HUES48 (cell line): ENCODE data around the gene DTX2.
A peak's percentile ranks its signal among the peaks of the same experiment; 100 is the strongest.
"Not testable (repeated sequence)": the region's sequence is repeated elsewhere in the genome, so short reads cannot be mapped to it uniquely, and the experiment has no call there.

Source experiments
- H3K27ac ChIP-seq: one replicate; pipeline ENCODE4 v1.7.0; 2013; ENCODE audit warnings: low read depth, low read length, inconsistent platforms
- H3K27me3 ChIP-seq: 2 replicates; pipeline ENCODE4 v1.6.1; 2013; ENCODE audit warnings: mild to moderate bottlenecking, low read length; ENCODE audit not compliant: control insufficient read depth, insufficient read depth
- H3K36me3 ChIP-seq: 2 replicates; pipeline ENCODE4 v1.6.1; 2013; ENCODE audit warnings: low read length; ENCODE audit not compliant: control insufficient read depth, insufficient read depth
- H3K4me1 ChIP-seq: 2 replicates; pipeline ENCODE4 v1.6.1; 2013; ENCODE audit warnings: mild to moderate bottlenecking, low read length; ENCODE audit not compliant: control insufficient read depth, insufficient read depth
- H3K4me3 ChIP-seq: 2 replicates; pipeline ENCODE4 v1.5.1; 2013; ENCODE audit warnings: mild to moderate bottlenecking, low read depth, low read length
- H3K9ac ChIP-seq: 2 replicates; pipeline ENCODE4 v1.6.1; 2013; ENCODE audit warnings: mild to moderate bottlenecking, low read depth, low read length, moderate library complexity
- H3K9me3 ChIP-seq: 2 replicates; pipeline ENCODE4 v1.6.1; 2013; ENCODE audit warnings: low read length; ENCODE audit not compliant: control insufficient read depth, insufficient read depth

DTX2 gene

GRCh38 chr7:76445577-76446008 lies 15.9 kb upstream of the DTX2 start:
- not testable (repeated sequence) for H3K4me3 ChIP-seq, H3K36me3 ChIP-seq, H3K9ac ChIP-seq, H3K27me3 ChIP-seq, H3K9me3 ChIP-seq, H3K4me1 ChIP-seq
- peak overlapping the region; percentile 65 for H3K27ac ChIP-seq

GRCh38 chr7:76457017-76457416 lies 4.5 kb upstream of the DTX2 start:
- H3K9ac ChIP-seq, H3K4me3 ChIP-seq, H3K36me3 ChIP-seq, H3K27me3 ChIP-seq, H3K9me3 ChIP-seq, H3K27ac ChIP-seq, H3K4me1 ChIP-seq: not testable (repeated sequence)

DNA sequence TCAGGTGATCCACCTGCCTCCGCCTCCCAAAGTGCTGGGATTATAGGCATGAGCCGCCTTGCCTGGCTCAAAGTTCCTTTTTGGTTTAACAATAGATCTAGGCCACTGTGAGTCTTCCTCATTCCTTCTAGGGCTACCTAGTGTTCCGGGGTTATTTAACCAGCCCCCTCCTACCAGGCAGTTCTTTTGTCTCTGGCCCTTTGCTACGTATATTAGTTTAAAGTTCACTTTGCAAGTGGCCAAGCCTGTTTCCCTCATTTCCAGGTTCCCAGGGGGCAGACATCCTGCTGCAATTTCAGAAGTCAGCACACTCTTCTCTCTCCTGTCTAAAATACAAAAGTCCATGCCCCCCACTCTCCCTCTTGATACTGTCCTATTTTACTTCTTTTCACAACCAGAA lies 3.0 kb upstream of the DTX2 start:
- H3K4me3 ChIP-seq, H3K36me3 ChIP-seq, H3K9me3 ChIP-seq, H3K27ac ChIP-seq, H3K9ac ChIP-seq, H3K27me3 ChIP-seq, H3K4me1 ChIP-seq: not testable (repeated sequence)

DNA sequence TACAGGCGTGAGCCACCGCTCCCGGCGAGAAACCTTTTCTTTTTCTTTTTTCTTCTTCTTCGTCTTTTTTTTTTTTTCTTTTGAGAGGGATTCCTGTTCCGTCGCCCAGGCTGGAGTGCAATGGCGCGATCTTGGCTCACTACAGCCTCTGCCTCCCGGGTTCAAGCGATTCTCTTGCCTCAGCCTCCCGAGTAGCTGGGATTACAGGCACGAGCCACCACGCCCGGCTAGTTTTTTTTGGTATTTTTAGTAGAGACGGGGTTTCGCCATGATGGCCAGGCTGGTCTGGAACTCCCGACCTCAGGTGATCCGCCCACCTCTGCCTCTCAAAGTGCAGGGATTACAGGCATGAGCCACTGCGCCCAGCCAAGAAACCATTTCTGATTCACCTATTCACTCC lies 742 bp upstream of the DTX2 start:
- H3K27ac ChIP-seq, H3K9ac ChIP-seq, H3K4me3 ChIP-seq, H3K27me3 ChIP-seq, H3K4me1 ChIP-seq, H3K36me3 ChIP-seq, H3K9me3 ChIP-seq: not testable (repeated sequence)

GRCh38 chr7:76462271-76462882 lies 868 bp downstream of the DTX2 start:
- H3K9me3 ChIP-seq: not testable (repeated sequence)

DNA sequence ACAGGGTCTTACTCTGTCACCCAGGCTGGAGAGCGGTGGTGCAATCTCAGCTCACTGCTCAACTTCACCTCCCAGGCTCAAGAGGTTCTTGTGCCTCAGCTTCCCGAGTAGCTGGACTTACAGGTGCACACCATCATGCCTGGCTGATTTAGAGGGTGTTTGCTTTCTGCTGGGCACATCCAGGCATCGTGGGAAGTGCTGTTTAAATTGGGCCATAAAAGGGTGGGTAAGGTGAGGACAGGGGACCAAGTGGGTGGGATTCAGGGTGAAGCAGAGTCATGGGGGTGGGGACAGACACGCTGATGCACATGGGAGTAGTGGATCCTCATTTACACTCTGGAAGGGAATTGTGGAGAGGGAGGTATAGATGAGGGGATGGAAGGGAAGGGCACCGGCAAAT lies 3.5 kb downstream of the DTX2 start:
- H3K9ac ChIP-seq, H3K36me3 ChIP-seq, H3K4me1 ChIP-seq, H3K9me3 ChIP-seq, H3K27ac ChIP-seq, H3K4me3 ChIP-seq, H3K27me3 ChIP-seq: not testable (repeated sequence)

More at GRCh38 chr7:76462271-76462882, 868 bp downstream of the DTX2 start:
- not testable (repeated sequence) for H3K27me3 ChIP-seq, H3K9ac ChIP-seq, H3K27ac ChIP-seq, H3K4me1 ChIP-seq, H3K4me3 ChIP-seq, H3K36me3 ChIP-seq

GRCh38 chr7:76465950-76466349 lies 4.4 kb downstream of the DTX2 start:
- H3K27ac ChIP-seq, H3K36me3 ChIP-seq, H3K4me3 ChIP-seq, H3K27me3 ChIP-seq, H3K9ac ChIP-seq, H3K9me3 ChIP-seq, H3K4me1 ChIP-seq: not testable (repeated sequence)

- not testable (repeated sequence) for H3K9ac ChIP-seq, H3K4me1 ChIP-seq, H3K36me3 ChIP-seq, H3K27ac ChIP-seq, H3K9me3 ChIP-seq, H3K27me3 ChIP-seq, H3K4me3 ChIP-seq
These were observed 6.4 kb downstream of the DTX2 start for GRCh38 chr7:76467743-76468404.

DNA sequence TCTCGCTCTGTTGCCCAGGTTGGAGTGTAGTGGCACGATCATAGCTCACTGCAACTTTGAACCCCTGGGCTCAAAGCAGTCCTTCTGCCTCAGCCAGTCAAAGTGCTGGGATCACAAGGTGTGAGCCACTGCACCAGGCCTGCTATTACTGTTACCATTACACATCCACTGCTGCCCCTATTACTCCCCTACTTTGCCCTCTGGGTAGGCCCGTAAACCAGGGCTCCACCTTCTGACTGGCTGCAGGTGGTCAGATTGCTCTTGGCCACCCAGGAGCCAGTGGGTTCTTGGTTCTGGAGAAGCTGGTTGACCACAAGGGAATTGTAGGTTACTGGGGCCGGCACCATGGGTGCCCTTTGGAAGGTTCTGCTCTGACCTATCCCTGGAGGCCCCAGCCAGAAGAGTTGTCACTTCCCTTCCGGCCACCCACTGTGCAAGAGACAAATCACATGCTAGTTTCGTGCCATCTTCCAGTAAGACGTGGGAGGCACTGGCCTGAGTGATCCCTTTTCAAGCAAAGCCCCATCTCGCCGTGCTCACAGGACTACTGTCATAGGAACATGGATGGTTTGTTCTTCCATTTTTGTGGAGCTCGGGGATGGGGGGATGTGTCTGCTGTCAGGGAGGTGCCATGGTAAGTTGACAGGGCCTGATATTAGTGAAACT lies 10.2 kb downstream of the DTX2 start:
- not testable (repeated sequence) for H3K36me3 ChIP-seq, H3K9me3 ChIP-seq, H3K27me3 ChIP-seq, H3K4me1 ChIP-seq, H3K27ac ChIP-seq, H3K9ac ChIP-seq, H3K4me3 ChIP-seq

- H3K27me3 ChIP-seq, H3K4me3 ChIP-seq, H3K4me1 ChIP-seq, H3K9ac ChIP-seq, H3K36me3 ChIP-seq, H3K9me3 ChIP-seq, H3K27ac ChIP-seq: not testable (repeated sequence)
These were observed 11.6 kb downstream of the DTX2 start for GRCh38 chr7:76473097-76473496.

GRCh38 chr7:76476280-76476679 lies 14.8 kb downstream of the DTX2 start:
- H3K36me3 ChIP-seq, H3K27me3 ChIP-seq, H3K4me1 ChIP-seq, H3K4me3 ChIP-seq, H3K9ac ChIP-seq, H3K27ac ChIP-seq, H3K9me3 ChIP-seq: not testable (repeated sequence)
